GM12891 (cell line): ENCODE measurements around the gene DCST2.

Source experiments
- DNase-seq: peaks from one replicate; pipeline ENCODE4 v3.0.0; 2011; ENCODE audit warnings: low spot score; ENCODE audit not compliant: insufficient read length
- FAIRE-seq: peaks from 2 replicates; lab custom pipeline; 2011; peaks lifted over from hg19 to GRCh38; lab: Jason Lieb, UNC
- PAX5 ChIP-seq: IDR thresholded peaks from 2 replicates; pipeline ENCODE4 v1.6.1; 2011; ENCODE audit warnings: low read length, moderate library complexity, mild to moderate bottlenecking; ENCODE audit not compliant: insufficient read depth, severe bottlenecking
- POLR2A ChIP-seq: IDR thresholded peaks from 2 replicates; pipeline ENCODE4 v1.6.1; 2011; ENCODE audit warnings: low read depth, low read length, control low read depth
- POLR2AphosphoS5 ChIP-seq: IDR thresholded peaks from 2 replicates; pipeline ENCODE4 v1.6.1; 2011; ENCODE audit warnings: low read depth, low read length, control low read depth
- POU2F2 ChIP-seq: IDR thresholded peaks from 2 replicates; pipeline ENCODE4 v1.6.1; 2011; ENCODE audit warnings: low read depth, mild to moderate bottlenecking, control low read depth, low read length, moderate library complexity
- SPI1 ChIP-seq: IDR thresholded peaks from 2 replicates; pipeline ENCODE4 v1.6.1; 2011; ENCODE audit warnings: low read depth, low read length, control low read depth
- TAF1 ChIP-seq: IDR thresholded peaks from 2 replicates; pipeline ENCODE4 v1.6.1; 2011; ENCODE audit warnings: low read depth, low read length, control low read depth

The DCST2 gene

GRCh38 chr1:155039308-155039669, 5.7 kb upstream of the DCST2 start:
- DNase-seq (no peak), FAIRE-seq (no peak)
- no peak for TF ChIP-seq POLR2A
- TF ChIP-seq POLR2AphosphoS5 = no peak
- TF ChIP-seq PAX5 = no peak
- TF ChIP-seq POU2F2 = no peak
- no peak for TF ChIP-seq SPI1
- no peak for TF ChIP-seq TAF1

- DNase-seq = no peak
- TF ChIP-seq TAF1 = no peak
- TF ChIP-seq PAX5 = no peak
- TF ChIP-seq SPI1 = no peak
- no peak for TF ChIP-seq POLR2A
- TF ChIP-seq POU2F2 = no peak
- TF ChIP-seq POLR2AphosphoS5 = no peak
These were observed 5.2 kb upstream of the DCST2 start for GRCh38 chr1:155038602-155039307.

GRCh38 chr1:155037851-155038441, 4.4 kb upstream of the DCST2 start:
- FAIRE-seq = no peak
- no peak for DNase-seq
- no peak for TF ChIP-seq SPI1
- TF ChIP-seq TAF1 = no peak
- TF ChIP-seq PAX5 = no peak
- TF ChIP-seq POU2F2 = no peak
- no peak for TF ChIP-seq POLR2A
- TF ChIP-seq POLR2AphosphoS5 = no peak

More at GRCh38 chr1:155038602-155039307, 5.2 kb upstream of the DCST2 start:
- FAIRE-seq = no peak

GRCh38 chr1:155037043-155037442, 3.5 kb upstream of the DCST2 start:
- DNase-seq (no peak), FAIRE-seq (no peak)
- no peak for TF ChIP-seq PAX5

- FAIRE-seq = no peak
- DNase-seq = no peak
These were observed 2.4 kb upstream of the DCST2 start for GRCh38 chr1:155035936-155036335.

GRCh38 chr1:155034318-155035208, 982 bp upstream of the DCST2 start:
- TF ChIP-seq SPI1 = no peak
- no peak for TF ChIP-seq POLR2A
- TF ChIP-seq TAF1 = no peak
- no peak for TF ChIP-seq POU2F2
- no peak for TF ChIP-seq POLR2AphosphoS5
- TF ChIP-seq PAX5 = no peak
- FAIRE-seq (no peak), DNase-seq (no peak)

More at GRCh38 chr1:155035936-155036335, 2.4 kb upstream of the DCST2 start:
- TF ChIP-seq POLR2A (no peak), PAX5 (no peak), SPI1 (no peak), POU2F2 (no peak), POLR2AphosphoS5 (no peak), TAF1 (no peak)

- DNase-seq (no peak), FAIRE-seq (no peak)
- no peak for TF ChIP-seq SPI1
- TF ChIP-seq POLR2AphosphoS5 = no peak
- TF ChIP-seq POU2F2 = no peak
- TF ChIP-seq TAF1 = no peak
- TF ChIP-seq POLR2A = no peak
- TF ChIP-seq PAX5 = no peak
These were observed 695 bp downstream of the DCST2 start for GRCh38 chr1:155032886-155033285.

GRCh38 chr1:155030899-155031298, 2.7 kb downstream of the DCST2 start:
- DNase-seq = no peak
- TF ChIP-seq POLR2AphosphoS5 (no peak), TAF1 (no peak)
- no peak for FAIRE-seq

- DNase-seq (no peak), FAIRE-seq (no peak)
These were observed 3.3 kb downstream of the DCST2 start for GRCh38 chr1:155030243-155030795.

More at GRCh38 chr1:155030243-155030795, 3.3 kb downstream of the DCST2 start:
- TF ChIP-seq POU2F2 = no peak
- TF ChIP-seq POLR2AphosphoS5 = no peak
- no peak for TF ChIP-seq SPI1
- no peak for TF ChIP-seq POLR2A
- no peak for TF ChIP-seq PAX5
- no peak for TF ChIP-seq TAF1
